Gastroesophageal sphincter (tissue), 3 donors: Measurements from ENCODE around the gene KIAA1755.

Experiments used
- CTCF ChIP-seq, 4 experiments: fragments of 200-600 bp in 2 of 4; fragments of 450-650 bp in 2 of 4; sonication (generic) in 1 of 4; IDR thresholded peaks; one replicate each; pipeline ENCODE4 v1.5.1; 2017 to 2019; ENCODE audit warnings: antibody characterized with exemption in 4 of 4, mild to moderate bottlenecking in 2 of 4, moderate library complexity in 2 of 4
- EP300 ChIP-seq: sonication (generic); formaldehyde crosslinking; IDR thresholded peaks from one replicate; pipeline ENCODE4 v1.6.1; 2017; ENCODE audit warnings: antibody characterized with exemption, mild to moderate bottlenecking
- POLR2AphosphoS5 ChIP-seq: sonication (generic); formaldehyde crosslinking; IDR thresholded peaks from one replicate; pipeline ENCODE4 v1.6.1; 2017; ENCODE audit warnings: antibody characterized with exemption

- TF ChIP-seq CTCF (IDR thresholded peaks at IDR 0.05) (no peak), POLR2AphosphoS5 (no peak), EP300 (no peak)
Observed at GRCh38 chr20:38231531-38232121, 28.9 kb downstream of the KIAA1755 start.
